Activated T-cell treated with anti-CD3 and anti-CD28 coated beads, Interleukin-2, amount 50 U/mL, for 72 hours (primary cell): ENCODE data around the gene ARL13B. TPM values are rescaled to one million over a fixed set of nuclear protein-coding genes. Genes with fewer than 3 reads are reported as not detected.

Source experiments
- ATAC-seq, 2 donors: fragments of 150-1000 bp; cut with Tn5 transposase; replicated peaks in 1 of 2; 2 replicates each; pipeline ENCODE4 v1.10.0; 2021; ENCODE audit warnings: moderate library complexity in 2 of 2, mild to moderate bottlenecking in 1 of 2
- DNase-seq, 2 donors: peaks; one replicate each; pipeline ENCODE4 v3.0.0; 2021 to 2022; ENCODE audit warnings: mixed read lengths in 1 of 2
- H3K27ac Mint-ChIP-seq: one replicate; pipeline ENCODE4 v1.8.0; 2022; ENCODE audit warnings: mild to moderate bottlenecking, moderate library complexity, mixed read lengths
- H3K27me3 Mint-ChIP-seq: one replicate; pipeline ENCODE4 v1.8.0; 2022; ENCODE audit warnings: low read depth, mixed read lengths
- H3K36me3 Mint-ChIP-seq, 2 donors: one replicate each; pipeline ENCODE4 v1.8.0; 2022; ENCODE audit warnings: mixed read lengths in 2 of 2, mild to moderate bottlenecking in 1 of 2; ENCODE audit not compliant: insufficient read depth in 2 of 2
- H3K4me1 Mint-ChIP-seq: one replicate; pipeline ENCODE4 v1.8.0; 2022; ENCODE audit warnings: low read depth, mixed read lengths
- H3K4me3 Mint-ChIP-seq, 2 donors: one replicate each; pipeline ENCODE4 v1.8.0; 2022; ENCODE audit warnings: mild to moderate bottlenecking in 2 of 2, mixed read lengths in 2 of 2, moderate library complexity in 2 of 2
- H3K9me3 Mint-ChIP-seq, 2 donors: one replicate each; pipeline ENCODE4 v1.8.0; 2022; ENCODE audit warnings: mixed read lengths in 2 of 2
- total RNA-seq, 2 donors: library from RNA; stranded (reverse); gene quantifications; one replicate each; pipeline ENCODE4 v1.2.3, GENCODE V29; 2022

ARL13B gene
- total RNA-seq, 2 donors from 2014 or later: 11.4 to 17.9 TPM

GRCh38 chr3:94008253-94008652, 28.3 kb downstream of the ARL13B start:
- Mint-ChIP-seq H3K4me1 (peaks cover 45% of the 10 kb centered on the region), H3K4me3 (no peak overlapping the region), H3K27ac (no peak overlapping the region), H3K9me3 (peaks cover 0 to 4% of the 10 kb centered on the region in 2 donors), H3K36me3 (peaks cover 7 to 10% of the 10 kb centered on the region in 2 donors), H3K27me3 (no peaks in the 10 kb centered on the region)
- DNase-seq: no peak
- no peak for ATAC-seq

GRCh38 chr3:94009608-94010007, 29.7 kb downstream of the ARL13B start:
- no peak overlapping the region for H3K27ac Mint-ChIP-seq
- H3K36me3 Mint-ChIP-seq: peaks cover 8 to 10% of the 10 kb centered on the region in 2 donors
- DNase-seq (no peak), ATAC-seq (no peak)
- H3K4me1 Mint-ChIP-seq: peaks cover 50% of the 10 kb centered on the region
- no peak overlapping the region for H3K4me3 Mint-ChIP-seq
- H3K9me3 Mint-ChIP-seq: peaks cover 0 to 4% of the 10 kb centered on the region in 2 donors
- H3K27me3 Mint-ChIP-seq: no peaks in the 10 kb centered on the region

GRCh38 chr3:94011233-94011711, 31.3 kb downstream of the ARL13B start:
- H3K4me3 Mint-ChIP-seq: peak overlapping the region; percentile 51 to 69

GRCh38 chr3:94012185-94012584, 32.2 kb downstream of the ARL13B start:
- Mint-ChIP-seq H3K9me3 (peaks cover 0 to 3% of the 10 kb centered on the region in 2 donors), H3K4me3 (peak overlapping the region; percentile 51 to 69), H3K4me1 (peaks cover 54% of the 10 kb centered on the region), H3K36me3 (peaks cover 6 to 7% of the 10 kb centered on the region in 2 donors), H3K27me3 (no peaks in the 10 kb centered on the region), H3K27ac (peak overlapping the region; percentile 92)
- ATAC-seq (no peak), DNase-seq (no peak)

More at GRCh38 chr3:94011233-94011711, 31.3 kb downstream of the ARL13B start:
- Mint-ChIP-seq H3K9me3 (peaks cover 0 to 4% of the 10 kb centered on the region in 2 donors), H3K27me3 (no peaks in the 10 kb centered on the region), H3K27ac (peak overlapping the region; percentile 92), H3K4me1 (peaks cover 56% of the 10 kb centered on the region), H3K36me3 (peaks cover 8 to 10% of the 10 kb centered on the region in 2 donors)
- peak; percentile 93 to 94 for ATAC-seq
- peak; percentile 4 to 6 for DNase-seq

DNA sequence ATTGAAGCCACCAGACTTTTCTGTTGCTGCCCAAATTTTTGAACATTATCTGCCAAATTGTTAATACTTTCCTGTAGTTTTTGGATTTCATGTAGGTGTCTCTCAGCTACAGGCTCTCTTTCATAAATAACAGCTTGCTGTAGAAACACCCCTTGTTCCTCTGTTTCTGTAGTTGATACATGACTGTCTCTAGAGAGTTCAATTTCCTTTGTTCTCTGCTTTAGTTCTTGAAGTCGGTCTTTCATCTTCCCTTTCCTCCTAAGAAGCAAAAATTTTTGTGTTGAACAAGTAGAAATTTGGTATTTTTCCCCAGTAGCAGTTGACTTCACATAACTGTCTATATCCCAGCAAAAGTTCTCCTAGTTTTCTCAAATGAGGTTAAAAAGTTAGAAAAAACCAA, 35.1 kb downstream of the ARL13B start:
- Mint-ChIP-seq H3K36me3 (peaks cover 0 to 3% of the 10 kb centered on the region in 2 donors), H3K27ac (no peak overlapping the region), H3K4me3 (no peak overlapping the region), H3K4me1 (peaks cover 37% of the 10 kb centered on the region), H3K9me3 (no peaks in the 10 kb centered on the region), H3K27me3 (no peaks in the 10 kb centered on the region)
- no peak for ATAC-seq
- no peak for DNase-seq

DNA sequence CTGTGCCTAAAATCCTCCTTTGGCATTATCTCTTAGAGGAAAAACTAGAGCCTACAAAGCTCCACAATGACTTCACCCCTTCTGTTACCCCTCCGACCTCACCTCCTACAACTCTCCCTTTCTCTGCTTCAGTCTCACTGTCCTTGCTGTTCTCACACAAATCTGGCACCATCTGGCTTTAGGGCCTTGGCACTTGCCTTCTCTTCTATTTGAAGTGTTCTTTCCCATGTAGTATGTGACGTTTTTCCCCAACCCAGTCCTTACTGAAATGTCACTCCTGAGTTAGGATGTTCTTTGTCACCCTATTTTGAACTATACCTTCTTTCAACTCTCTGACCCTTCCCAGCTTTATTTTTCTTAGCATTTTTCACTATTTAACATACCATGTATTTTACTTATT, 39.7 kb downstream of the ARL13B start:
- Mint-ChIP-seq H3K4me1 (peaks cover 6% of the 10 kb centered on the region), H3K36me3 (no peaks in the 10 kb centered on the region), H3K4me3 (no peak overlapping the region), H3K27ac (no peak overlapping the region), H3K27me3 (no peaks in the 10 kb centered on the region), H3K9me3 (no peaks in the 10 kb centered on the region)
- DNase-seq (no peak), ATAC-seq (no peak)

GRCh38 chr3:94020293-94020692, 40.3 kb downstream of the ARL13B start:
- Mint-ChIP-seq H3K4me1 (no peaks in the 10 kb centered on the region), H3K9me3 (no peaks in the 10 kb centered on the region), H3K27ac (no peak overlapping the region), H3K4me3 (no peak overlapping the region), H3K27me3 (no peaks in the 10 kb centered on the region), H3K36me3 (no peaks in the 10 kb centered on the region)
- no peak for ATAC-seq
- no peak for DNase-seq

- ATAC-seq: no peak
- Mint-ChIP-seq H3K27me3 (no peaks in the 10 kb centered on the region), H3K4me3 (no peak overlapping the region)
These were observed 44.4 kb downstream of the ARL13B start for GRCh38 chr3:94024385-94024784.

GRCh38 chr3:94026623-94027022, 46.7 kb downstream of the ARL13B start:
- ATAC-seq (no peak), DNase-seq (no peak)
- peaks cover 0 to 4% of the 10 kb centered on the region in 2 donors for H3K36me3 Mint-ChIP-seq
- H3K4me1 Mint-ChIP-seq: no peaks in the 10 kb centered on the region
- H3K9me3 Mint-ChIP-seq: no peaks in the 10 kb centered on the region
- H3K27me3 Mint-ChIP-seq: no peaks in the 10 kb centered on the region
- no peak overlapping the region for H3K4me3 Mint-ChIP-seq
- H3K27ac Mint-ChIP-seq: no peak overlapping the region

More at GRCh38 chr3:94024385-94024784, 44.4 kb downstream of the ARL13B start:
- H3K27ac Mint-ChIP-seq: no peak overlapping the region
- H3K4me1 Mint-ChIP-seq: no peaks in the 10 kb centered on the region
- no peaks in the 10 kb centered on the region for H3K36me3 Mint-ChIP-seq
- no peaks in the 10 kb centered on the region for H3K9me3 Mint-ChIP-seq
- no peak for DNase-seq

DNA sequence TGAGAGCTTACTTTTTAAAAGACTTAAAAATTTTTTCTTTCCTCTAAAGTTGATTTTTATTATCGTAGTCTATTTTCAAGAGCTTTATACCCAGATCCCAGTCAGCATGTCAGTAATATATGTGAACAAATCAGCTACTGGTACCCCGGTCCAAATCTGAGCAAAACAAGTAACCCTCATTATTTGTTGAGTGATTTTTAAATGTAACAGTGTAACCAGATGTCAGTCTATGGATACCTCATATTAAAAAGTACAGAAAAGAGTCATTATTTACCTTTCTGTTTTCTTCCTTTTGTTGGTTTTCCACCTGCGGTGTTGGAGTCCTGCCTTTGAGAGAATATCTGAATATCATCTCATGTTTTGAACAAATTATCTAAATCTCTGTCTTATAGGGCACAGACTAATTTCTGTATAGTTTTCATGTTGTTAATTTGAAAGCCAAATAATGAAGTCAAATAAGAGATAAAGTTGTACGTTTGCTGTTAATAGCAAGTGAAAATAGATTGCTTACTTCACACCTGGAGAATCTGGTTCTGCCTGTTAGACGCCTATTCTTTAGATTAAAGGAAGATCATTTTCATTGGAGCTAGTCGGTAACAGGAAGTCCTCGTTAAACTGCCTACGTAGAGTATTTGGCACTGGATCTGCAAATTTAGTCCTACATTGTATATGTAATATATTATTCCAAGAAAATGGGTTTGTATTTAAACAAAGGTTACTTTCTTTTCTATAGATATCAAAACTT, 48.3 kb downstream of the ARL13B start, which contains the start of gene STX19:
TSS of gene STX19 (minus strand) at position 505 of the 745 bp plus-strand sequence. CDS start 13,328 bp downstream, outside the sequence.
- H3K4me1 Mint-ChIP-seq: no peaks in the 10 kb centered on the region
- DNase-seq (no peak), ATAC-seq (no peak)
- H3K27ac Mint-ChIP-seq: no peak within 1 kb of the TSS
- no peak within 1 kb of the TSS for H3K4me3 Mint-ChIP-seq
- no peaks in the 10 kb centered on the region for H3K9me3 Mint-ChIP-seq
- H3K36me3 Mint-ChIP-seq: peaks cover 0 to 5% of the 10 kb centered on the region in 2 donors
- no peaks in the 10 kb centered on the region for H3K27me3 Mint-ChIP-seq

- H3K36me3 Mint-ChIP-seq: peaks cover 0 to under 1% of the 10 kb centered on the region in 2 donors
- ATAC-seq (peak in 1 of 2 donors; percentile 40), DNase-seq (no peak)
- H3K27ac Mint-ChIP-seq: no peak overlapping the region
- no peak overlapping the region for H3K4me3 Mint-ChIP-seq
- no peaks in the 10 kb centered on the region for H3K27me3 Mint-ChIP-seq
- no peaks in the 10 kb centered on the region for H3K4me1 Mint-ChIP-seq
- no peaks in the 10 kb centered on the region for H3K9me3 Mint-ChIP-seq
These were observed 57.1 kb downstream of the ARL13B start for GRCh38 chr3:94036909-94037507.

DNA sequence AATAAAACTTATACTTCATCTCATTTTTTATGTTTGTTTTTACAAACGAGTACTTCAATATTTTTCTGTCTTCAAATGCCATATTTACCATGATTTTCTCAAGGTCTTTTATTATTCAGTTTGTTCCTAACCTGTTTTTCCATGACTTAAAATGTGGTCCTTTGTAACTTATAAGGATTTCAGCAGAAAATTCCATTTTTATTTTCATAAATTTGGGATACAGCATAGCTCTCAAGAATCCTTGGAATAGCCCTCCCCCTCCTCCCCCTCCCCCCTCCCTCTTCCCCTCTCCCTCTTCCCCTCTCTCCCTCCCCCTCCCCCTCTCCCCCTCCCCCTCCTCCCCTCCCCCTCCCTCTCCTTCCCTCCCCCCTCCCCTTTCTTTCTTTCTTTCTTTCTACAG, 63.3 kb downstream of the ARL13B start:
- H3K4me1 Mint-ChIP-seq: no peaks in the 10 kb centered on the region
- H3K27ac Mint-ChIP-seq: peak overlapping the region; percentile 33
- DNase-seq: no peak
- H3K9me3 Mint-ChIP-seq: no peaks in the 10 kb centered on the region
- no peak for ATAC-seq
- no peak overlapping the region for H3K4me3 Mint-ChIP-seq
- H3K36me3 Mint-ChIP-seq: peaks cover 0 to 15% of the 10 kb centered on the region in 2 donors
- H3K27me3 Mint-ChIP-seq: no peaks in the 10 kb centered on the region
